KG1 (cell line): Measurements from ENCODE around the gene CPLANE2.
A peak's percentile ranks its signal among the peaks of the same experiment; 100 is the strongest.
"Not testable (repeated sequence)": the region's sequence is repeated elsewhere in the genome, so short reads cannot be mapped to it uniquely, and the experiment has no call there.

ENCODE experiments used
- DNase-seq: peaks from one replicate; lab custom pipeline; 2025; lab: John Stamatoyannopoulos, UW

The CPLANE2 gene, protein sequence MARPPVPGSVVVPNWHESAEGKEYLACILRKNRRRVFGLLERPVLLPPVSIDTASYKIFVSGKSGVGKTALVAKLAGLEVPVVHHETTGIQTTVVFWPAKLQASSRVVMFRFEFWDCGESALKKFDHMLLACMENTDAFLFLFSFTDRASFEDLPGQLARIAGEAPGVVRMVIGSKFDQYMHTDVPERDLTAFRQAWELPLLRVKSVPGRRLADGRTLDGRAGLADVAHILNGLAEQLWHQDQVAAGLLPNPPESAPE

DNA sequence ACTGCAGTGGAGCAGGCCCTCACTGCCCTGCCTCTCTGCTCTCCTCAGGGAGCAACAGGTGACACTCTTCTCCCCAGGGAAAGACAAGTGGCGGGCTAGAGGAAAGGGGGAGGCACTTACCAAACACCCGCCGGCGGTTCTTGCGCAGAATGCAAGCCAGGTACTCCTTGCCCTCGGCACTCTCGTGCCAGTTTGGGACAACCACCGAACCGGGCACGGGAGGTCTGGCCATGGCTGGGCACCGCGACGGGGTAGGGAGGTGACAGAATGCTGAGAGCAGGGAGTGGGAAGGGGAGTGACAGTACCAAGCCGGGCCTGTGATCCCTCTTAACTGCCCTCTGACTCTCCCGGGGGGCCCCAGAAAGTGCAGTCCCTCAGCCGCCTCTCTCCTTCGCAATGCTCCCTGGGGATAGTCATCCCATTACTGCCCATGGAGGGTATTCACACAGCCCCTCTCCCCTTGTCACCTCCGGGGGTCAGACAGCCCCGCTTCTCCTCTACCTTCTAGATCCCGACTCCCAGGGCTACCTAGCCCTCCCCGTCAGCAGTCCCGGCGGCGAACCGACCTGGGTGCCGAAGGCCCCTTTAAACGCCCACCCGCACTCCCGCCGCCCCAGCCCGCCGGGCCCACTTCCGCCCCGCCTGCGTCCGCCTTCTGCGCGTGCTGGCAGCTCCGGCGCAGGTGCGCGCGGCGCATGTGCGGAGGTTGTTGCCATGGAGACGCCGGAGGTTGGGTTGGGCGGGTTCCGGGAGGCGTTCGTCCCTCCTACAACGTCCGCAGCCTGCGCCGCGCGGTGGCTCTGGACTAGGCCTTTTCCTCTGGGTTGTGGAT is at the start of gene CPLANE2:
TSS of gene CPLANE2 (minus strand) at position 673 of the 832 bp plus-strand sequence. CDS start at position 232, 441 bp downstream.
- peak; percentile 66 for DNase-seq

DNA sequence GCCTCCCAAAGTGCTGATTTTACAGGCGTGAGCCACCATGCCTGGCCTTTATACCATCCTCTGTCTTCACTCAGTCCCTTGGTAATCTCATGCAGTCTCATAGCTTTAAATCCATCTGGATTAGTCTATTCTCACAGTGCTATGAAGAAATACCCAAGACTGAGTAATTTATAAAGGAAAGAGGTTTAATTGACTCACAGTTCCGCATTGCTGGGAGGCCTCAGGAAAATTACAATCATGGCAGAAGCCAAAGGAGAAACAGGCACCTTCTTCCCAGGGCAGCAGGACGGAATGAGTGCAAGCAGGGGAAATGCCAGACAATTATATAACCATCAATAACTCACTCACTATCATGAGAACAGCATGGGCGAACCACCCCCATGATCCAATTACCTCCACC is 49.1 kb upstream of the CPLANE2 start:
- DNase-seq, result no peak

DNA sequence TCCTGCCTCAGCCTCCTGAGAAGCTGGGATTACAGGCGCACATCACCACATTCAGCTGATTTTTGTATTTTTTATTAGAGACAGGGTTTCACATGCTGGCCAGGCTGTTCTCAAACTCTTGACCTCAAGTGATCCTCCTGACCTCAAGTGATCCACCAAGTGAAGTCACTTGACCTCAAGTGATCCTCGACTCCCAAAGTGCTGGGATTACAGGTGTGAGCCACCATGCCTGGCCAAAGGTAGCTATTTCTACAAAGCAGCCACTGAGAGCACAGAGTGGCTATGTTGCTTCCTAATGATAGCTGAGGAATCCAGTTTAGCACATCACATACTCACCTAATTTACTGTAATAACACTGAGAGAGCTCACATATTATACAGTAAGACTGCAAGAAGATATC is 44.8 kb upstream of the CPLANE2 start:
- DNase-seq, result no peak

DNA sequence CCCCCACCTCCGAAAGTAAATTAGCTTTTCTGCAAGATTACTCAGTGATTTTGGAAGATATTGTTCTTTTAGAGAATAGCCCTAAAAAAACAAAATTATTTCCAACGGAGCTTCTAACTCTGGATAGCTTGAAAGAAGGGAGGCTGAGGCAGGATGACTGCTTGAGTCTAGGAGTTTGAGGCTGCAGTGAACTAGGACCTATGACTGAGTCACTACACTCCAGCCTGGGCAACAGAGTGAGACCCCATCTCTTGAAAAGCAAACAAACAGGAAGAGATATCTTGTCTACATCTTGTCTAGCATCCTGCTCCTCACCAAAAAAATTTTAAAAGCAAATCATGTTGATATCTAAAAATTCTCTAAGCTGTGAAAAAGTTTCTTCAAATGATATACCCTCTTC is 42.2 kb upstream of the CPLANE2 start:
- no peak for DNase-seq

DNA sequence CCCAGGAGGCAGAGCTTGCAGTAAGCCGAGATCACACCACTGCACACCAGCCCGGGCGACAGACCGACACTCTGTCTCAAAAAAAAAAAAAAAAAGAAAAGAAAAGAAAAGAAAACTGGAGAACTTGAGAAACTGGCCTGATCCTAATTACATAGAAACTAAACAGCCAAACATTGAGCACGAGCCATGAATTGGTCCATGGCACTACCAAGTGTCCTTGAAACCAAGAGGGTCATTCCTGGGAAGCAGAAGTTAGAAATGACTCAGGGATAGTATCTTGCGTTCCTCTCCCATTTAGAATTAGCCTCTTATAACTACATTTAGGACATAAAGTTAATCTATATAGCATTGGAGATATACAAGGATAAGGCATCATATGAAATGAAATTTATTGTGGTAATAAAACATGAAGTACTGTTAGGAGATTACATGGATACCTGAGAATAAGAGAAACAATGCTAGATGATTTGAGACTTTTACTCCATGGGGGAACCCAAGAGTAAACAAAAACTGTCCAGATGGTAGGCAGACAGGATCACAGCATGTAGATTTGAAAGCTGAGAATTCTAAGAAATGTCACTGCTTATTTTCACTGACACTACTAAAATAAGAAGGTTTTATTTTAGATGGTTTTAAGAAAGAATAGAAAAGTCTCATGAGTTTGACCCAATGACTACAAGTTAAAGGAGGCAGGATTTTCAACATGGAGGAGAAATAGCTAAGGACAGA is 39.5 kb upstream of the CPLANE2 start:
- DNase-seq, result no peak

DNA sequence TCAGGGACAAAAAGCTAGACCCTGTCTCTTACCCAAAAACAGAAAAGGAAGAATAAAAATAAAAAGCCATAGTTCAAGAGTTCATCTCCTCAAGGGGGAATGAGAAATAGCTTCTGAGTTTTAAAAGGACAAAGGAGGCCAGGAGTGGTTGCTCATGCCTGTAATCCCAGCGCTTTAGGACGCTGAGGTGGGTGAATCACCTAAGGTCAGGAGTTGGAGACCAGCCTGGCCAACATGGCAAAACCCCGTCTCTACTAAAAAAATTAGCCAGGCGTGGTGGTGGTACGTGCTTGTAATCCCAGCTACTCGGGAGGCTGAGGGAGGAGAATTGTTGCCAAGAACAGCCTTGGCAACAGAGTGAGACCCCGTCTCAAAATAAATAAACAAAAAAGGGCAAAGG is 38.6 kb upstream of the CPLANE2 start:
- no peak for DNase-seq

DNA sequence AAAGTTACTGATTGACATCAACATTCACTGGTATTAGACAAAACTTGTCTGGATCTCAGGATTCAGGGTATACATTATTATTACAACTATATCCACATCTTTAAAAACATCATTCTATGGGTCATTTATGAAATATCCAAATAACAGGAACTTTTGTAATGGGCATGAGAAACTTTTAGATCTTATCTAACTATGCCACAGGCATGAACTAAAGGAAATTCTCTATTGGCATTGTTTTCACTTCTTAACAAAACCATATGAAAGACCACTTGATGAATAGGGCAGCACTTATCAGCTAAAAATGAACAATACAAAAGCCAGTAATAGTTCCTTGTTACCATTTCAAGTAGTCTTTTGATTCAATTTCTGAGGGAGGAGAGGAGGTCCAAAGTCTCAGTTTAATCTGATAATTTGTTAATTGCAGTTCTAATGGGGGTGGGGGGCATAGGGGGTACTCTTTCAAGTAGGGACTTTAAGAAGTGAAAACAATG is 30.8 kb upstream of the CPLANE2 start:
- no peak for DNase-seq

DNA sequence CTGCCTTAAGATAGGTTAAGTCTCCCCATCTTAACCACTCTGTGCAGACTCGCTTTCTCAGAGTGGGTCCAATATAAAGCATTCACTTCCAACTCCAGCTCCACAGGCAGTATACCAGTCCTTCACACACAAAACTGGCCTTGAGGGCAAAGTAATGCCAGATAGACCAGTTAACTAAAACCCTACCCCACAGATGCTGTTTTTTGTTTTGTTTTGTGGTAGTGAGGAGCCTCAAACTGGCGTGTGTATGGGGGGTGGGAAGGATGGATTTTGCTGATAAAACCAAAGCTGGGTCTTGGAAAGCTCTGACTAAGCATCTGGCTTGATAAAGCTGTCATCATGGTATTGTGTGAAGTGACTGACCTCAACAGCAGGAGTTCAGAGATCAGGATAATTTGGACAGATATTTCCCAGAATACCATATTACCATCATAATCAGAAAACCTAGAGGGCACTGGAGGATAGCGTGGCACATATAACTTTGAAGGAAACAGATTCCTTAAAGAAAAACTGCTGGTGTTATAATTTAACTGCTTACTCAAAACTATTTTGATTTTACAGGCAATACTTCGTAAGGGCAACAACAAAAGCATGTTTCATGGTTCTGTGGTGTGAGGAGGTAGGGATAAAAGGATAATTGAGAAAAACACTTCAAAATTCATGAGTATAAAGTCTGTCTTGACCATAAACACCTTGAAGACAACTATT is 29.6 kb upstream of the CPLANE2 start:
- no peak for DNase-seq

DNA sequence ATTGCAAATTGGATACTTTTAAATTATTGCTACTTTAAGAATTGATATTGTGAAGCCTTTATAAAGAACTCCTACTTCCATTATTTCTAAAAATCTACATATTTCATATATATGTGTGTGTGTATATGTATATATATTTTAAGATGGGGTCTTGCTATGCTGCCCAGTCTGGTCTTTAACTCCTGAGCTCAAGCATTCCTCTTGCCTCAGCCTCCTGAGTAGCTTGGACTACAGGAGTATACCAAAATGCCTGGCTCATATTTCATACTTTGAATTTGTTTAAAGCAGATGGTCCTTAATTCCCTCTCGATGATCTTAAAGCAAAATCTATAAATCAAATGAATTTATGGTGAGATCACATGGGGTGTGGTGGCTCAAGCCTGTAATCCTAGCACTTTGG is 25.1 kb upstream of the CPLANE2 start:
- DNase-seq, result no peak

DNA sequence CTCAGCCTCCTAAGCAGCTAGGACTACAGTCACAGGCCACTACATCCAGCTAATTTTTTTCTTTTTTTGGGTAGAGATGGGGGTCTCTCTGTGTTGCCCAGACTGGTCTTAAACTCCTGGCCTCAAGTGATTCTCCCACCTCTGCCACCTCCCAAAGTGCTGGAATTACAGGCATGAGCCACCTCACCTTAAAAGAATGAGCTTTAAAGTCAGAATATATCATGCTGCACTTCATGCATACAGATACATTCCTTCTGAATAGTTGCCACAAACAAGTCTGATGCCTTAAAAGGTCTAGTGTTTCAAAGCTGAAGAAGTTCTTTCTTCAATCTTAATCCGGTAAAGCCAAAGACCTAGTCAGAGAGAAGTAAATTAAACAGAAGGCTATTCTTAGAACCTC is 23.8 kb upstream of the CPLANE2 start:
- no peak for DNase-seq

DNA sequence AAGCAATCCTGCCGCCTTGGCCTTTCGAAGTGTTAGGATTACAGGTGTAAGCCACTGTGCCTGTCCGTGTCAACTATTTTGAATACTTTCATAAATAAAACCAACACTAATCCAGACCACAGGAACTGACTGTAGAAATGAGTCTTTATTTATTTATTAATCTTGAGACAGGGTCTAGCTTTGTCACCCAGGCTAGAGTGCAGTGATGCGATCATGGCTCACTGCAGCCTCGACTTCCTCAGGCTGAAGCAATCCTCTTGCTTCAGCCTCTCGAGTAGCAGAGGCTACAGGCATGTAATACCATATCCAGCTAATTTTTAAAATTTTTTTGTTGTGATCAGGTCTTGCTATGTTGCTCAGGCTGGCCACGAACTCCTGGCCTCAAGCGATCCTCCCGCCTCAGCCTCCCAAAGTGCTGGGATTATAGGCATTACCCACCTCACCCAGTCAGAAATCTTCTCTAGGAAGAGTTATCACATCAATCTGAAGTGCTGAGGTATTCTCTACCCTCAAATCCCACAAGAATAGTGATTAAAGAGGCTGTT is 21.7 kb upstream of the CPLANE2 start:
- DNase-seq, result no peak

DNA sequence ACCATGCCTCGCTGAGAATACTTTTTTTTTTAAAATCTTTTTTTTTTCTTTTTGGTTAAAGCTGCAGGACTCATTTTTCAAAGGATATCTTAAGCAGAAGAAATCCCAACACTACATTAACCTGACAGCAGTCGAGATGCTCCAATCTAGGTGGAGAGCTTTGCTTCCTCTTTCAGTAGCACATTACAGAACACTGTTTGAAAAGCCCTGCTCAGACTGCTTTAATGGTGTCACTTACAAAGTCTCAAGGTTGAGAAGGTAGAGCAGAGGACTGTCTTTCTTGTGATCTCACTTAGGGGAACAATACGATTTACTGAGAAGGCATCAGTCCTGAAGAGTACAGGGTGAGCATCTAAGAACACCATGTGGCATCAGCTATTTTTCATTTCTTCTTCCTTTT is 21.0 kb upstream of the CPLANE2 start:
- no peak for DNase-seq

DNA sequence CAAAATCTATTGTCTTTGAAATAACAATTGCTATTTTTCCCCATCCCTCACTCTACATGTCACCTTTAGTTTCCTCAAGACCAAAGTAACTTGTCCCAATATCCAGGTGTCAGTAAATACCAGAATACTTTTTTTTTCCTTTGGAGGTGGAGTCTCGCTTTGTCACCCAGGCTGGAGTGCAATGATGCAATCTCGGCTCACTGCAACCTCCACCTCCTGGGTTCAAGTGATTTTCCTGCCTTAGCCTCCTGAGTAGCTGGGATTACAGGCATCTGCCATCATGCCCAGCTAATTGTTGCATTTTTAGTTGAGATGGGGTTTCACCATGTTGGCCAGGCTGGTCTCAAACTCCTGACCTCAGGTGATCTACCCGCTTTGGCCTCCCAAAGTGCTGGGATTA is 20.6 kb upstream of the CPLANE2 start:
- DNase-seq, result not testable (repeated sequence)

DNA sequence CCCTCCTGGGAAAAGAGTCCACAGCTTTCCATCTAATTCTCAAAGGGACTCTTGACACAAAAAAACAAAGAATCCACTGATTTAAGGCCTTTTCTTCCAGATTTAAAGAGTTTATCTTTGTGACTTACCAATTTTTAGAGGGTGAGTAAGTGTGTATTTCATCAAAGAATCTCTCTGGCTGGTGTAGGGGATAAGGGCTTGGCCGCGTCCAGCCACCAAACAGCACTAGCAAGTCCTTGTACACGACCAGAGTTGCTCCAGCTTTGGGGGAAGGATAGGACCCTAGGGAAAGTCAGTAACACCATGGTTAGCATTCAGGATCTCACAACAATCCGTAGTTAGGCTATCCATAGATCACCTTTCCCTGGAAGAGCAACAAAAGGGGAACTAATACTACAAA is 19.5 kb upstream of the CPLANE2 start:
- DNase-seq, result no peak

DNA sequence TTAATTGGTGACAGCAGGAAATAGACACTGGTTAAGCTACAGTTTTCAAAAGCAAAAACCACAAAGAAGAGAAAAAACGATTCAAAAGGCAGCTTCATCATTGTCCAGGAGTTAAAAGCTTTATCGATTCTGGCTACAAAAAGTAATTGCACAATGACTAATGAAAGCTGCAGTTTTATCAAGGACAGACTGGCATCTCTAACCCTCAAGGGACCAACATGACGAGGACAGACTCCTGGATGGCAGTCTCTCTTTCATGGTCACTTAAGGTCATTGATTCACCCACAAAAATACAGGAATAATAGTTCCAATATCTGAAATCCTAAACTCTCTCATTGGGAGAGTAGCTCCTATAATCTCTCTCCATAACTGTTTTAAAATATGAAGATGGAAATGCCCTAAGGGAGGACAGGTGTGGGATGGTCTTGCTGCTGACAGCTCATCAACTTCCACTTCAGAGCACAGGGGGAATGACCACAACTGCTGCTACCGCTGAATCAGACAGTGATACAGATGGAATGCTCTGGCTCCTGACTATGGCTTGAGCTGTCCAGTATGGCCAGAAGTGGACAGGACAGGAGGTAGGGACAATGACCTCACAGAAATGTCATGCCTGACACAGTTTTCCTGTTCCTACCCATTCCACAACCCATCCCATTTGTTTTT is 17.4 kb upstream of the CPLANE2 start:
- DNase-seq, result no peak

DNA sequence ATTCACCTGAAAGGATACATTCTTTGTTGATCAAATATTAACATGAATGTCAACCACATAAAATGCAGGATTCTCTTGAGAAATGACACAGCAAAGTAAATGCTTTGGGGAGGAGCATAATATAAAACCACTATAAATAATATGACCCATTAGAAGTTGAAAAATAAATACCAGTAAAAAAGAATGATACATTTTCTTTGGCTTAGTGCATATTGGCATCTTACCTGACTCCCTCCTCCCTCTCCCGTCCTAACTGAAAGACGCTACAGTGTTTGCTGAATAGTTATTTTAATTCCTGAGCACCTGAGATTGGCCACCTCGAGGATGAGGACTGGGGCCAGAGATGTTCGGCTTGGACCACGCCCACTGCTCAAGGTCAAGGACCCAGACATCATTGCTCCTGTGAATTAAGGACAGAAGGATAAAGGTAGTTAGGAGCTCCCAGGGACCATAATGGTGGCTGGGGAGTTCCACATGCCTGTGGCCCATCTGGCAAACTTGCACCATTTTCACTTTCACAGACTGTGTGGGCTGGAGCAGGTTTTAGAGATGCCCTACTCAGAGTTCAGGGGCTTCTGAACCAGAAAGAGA is 16.4 kb upstream of the CPLANE2 start:
- no peak for DNase-seq

DNA sequence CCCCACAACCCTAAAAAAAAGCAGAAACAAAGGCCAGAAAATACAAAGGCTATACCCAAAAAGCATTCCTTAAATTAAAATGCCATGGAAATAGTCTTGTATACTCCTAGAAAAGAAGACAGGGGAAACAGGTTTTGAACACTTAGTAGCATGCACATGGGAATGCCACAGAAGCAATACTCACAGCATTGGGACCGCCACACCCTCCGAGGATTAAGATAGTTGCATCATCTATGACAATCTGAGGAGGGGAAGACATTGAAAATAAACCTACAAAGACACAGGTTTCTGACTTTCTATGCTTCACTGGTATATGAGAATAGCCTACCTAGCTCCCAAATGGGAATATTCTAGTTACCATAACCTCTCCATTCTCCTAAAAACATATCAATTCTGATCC is 15.9 kb upstream of the CPLANE2 start:
- DNase-seq, result no peak

DNA sequence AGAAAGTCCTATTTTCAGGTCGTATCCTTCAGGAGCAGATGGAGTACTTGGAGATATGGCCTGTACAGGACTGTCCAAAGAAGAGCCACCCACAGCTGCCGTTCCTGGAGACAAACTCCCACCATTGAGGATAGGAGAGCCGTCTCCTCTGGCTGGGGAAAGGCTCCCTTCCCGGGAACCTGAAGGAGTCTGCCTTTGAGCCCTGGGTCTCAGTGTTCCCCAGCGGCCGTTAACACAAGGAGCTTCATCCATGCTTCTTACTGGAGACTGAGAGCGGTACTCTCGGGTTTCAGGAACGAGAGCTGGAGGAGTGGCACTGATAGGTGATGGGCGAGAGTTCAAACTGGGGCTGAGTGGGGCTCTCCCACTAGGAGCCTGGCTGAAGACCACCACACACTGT is 14.4 kb upstream of the CPLANE2 start:
- DNase-seq, result no peak

DNA sequence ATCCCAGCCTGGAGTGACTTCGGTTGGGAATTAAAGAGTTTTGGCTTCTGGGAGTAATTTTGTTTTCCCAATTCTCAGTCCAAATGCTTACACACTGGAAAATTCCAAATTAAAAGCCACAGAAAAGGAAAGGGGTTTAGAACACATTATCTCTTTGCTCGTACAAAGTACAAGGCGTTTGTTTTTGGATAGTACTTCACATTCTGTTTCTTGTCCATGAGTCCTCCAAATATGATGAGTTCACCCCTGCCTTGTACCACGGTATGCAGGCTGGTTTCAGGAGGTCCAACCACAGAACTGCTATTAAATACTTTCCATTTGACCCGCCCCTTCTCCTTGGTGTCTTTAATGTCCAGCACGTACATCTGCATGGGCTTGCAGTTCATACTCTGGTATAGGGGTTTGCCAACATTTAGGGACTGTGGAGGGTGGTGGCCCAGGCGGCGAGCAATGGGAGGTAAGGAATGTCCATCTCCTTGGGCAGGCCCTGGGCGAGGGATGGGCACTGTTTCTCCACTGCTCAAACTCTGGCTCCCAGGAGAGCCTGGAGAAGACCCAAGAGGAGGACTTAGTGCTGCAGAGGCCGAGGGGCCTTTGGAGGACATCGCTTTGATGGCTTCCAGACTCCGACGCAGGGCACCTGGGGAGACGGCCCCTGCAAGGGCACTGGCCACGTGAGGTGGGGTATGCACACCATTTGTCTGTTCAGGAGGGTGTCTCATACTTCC is 13.7 kb upstream of the CPLANE2 start:
- DNase-seq, result no peak

DNA sequence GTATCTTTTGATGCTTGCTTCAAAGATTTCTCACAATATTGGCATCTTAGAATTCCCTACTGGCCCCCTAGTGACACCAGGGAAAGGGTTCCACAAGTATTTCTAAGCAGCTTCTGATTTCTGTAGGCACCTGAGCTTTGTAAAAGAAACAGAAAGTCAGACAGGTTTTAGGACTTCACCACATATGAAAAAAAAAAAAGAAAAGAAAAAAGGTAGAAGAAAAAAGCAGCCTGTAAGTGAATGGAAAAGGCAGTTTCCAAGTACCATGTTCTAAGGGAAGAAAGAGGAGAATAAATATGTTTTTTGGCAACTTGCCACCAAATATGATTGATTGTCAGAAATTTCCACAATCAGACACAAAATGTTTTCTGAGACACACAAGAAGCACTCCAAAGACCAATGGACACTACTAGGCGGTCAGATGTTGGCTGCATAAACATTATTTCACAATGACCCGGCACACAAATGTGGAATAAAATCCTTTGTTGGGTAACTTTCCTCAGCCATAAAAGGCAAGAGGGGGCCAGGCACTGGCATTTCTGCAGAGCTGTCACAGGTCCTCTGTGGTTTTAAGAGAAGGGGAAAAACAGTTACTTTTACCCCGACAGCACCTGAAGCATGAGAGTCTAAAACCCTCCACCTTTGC is 12.7 kb upstream of the CPLANE2 start:
- DNase-seq, result no peak
